Activated naive CD4-positive, alpha-beta T cell treated with anti-CD3 and anti-CD28 coated beads, Interleukin-2, amount 50 U/mL, for 24 hours (primary cell): ENCODE results near the gene ENOSF1.

Experiments
- H3K27ac Mint-ChIP-seq: one replicate; pipeline ENCODE4 v1.8.0; 2021; ENCODE audit warnings: mild to moderate bottlenecking, mixed read lengths
- H3K27me3 Mint-ChIP-seq: one replicate; pipeline ENCODE4 v1.8.0; 2021; ENCODE audit warnings: mixed read lengths
- H3K36me3 Mint-ChIP-seq: one replicate; pipeline ENCODE4 v1.8.0; 2021; ENCODE audit warnings: mixed read lengths
- H3K4me1 Mint-ChIP-seq: one replicate; pipeline ENCODE4 v1.8.0; 2021; ENCODE audit warnings: mixed read lengths
- H3K4me3 Mint-ChIP-seq: one replicate; pipeline ENCODE4 v1.8.0; 2021; ENCODE audit warnings: mild to moderate bottlenecking, mixed read lengths
- H3K9me3 Mint-ChIP-seq: one replicate; pipeline ENCODE4 v1.8.0; 2021; ENCODE audit warnings: mixed read lengths

Gene ENOSF1

GRCh38 chr18:668260-668659 is 44.2 kb downstream of the ENOSF1 start:
- H3K36me3 Mint-ChIP-seq, result peaks cover 17% of the 10 kb centered on the region
- no peak overlapping the region for H3K27ac Mint-ChIP-seq

GRCh38 chr18:666628-667027 is 45.8 kb downstream of the ENOSF1 start:
- Mint-ChIP-seq H3K27me3 (no peaks in the 10 kb centered on the region), H3K4me1 (no peaks in the 10 kb centered on the region), H3K4me3 (no peak overlapping the region), H3K27ac (no peak overlapping the region), H3K36me3 (peaks cover 17% of the 10 kb centered on the region), H3K9me3 (no peaks in the 10 kb centered on the region)

More at GRCh38 chr18:668260-668659, 44.2 kb downstream of the ENOSF1 start:
- H3K4me1 Mint-ChIP-seq, result no peaks in the 10 kb centered on the region
- H3K27me3 Mint-ChIP-seq, result no peaks in the 10 kb centered on the region
- H3K4me3 Mint-ChIP-seq, result no peak overlapping the region
- H3K9me3 Mint-ChIP-seq, result no peaks in the 10 kb centered on the region

GRCh38 chr18:666177-666576 is 46.3 kb downstream of the ENOSF1 start:
- Mint-ChIP-seq H3K27me3 (no peaks in the 10 kb centered on the region), H3K27ac (no peak overlapping the region), H3K4me1 (no peaks in the 10 kb centered on the region), H3K9me3 (no peaks in the 10 kb centered on the region), H3K4me3 (no peak overlapping the region), H3K36me3 (peaks cover 16% of the 10 kb centered on the region)

- no peaks in the 10 kb centered on the region for H3K9me3 Mint-ChIP-seq
- no peak overlapping the region for H3K4me3 Mint-ChIP-seq
- peaks cover 7% of the 10 kb centered on the region for H3K4me1 Mint-ChIP-seq
- peaks cover 7% of the 10 kb centered on the region for H3K27me3 Mint-ChIP-seq
- H3K36me3 Mint-ChIP-seq, result peaks cover 3% of the 10 kb centered on the region
- H3K27ac Mint-ChIP-seq, result no peak overlapping the region
These were observed 50.2 kb downstream of the ENOSF1 start for GRCh38 chr18:662197-662596.

- H3K4me1 Mint-ChIP-seq, result peaks cover 7% of the 10 kb centered on the region
- H3K4me3 Mint-ChIP-seq, result peak overlapping the region; percentile 88
- no peaks in the 10 kb centered on the region for H3K9me3 Mint-ChIP-seq
- peaks cover 16% of the 10 kb centered on the region for H3K27me3 Mint-ChIP-seq
- no peak overlapping the region for H3K27ac Mint-ChIP-seq
- H3K36me3 Mint-ChIP-seq, result peaks cover 3% of the 10 kb centered on the region
These were observed 52.8 kb downstream of the ENOSF1 start for GRCh38 chr18:659597-659996.

- H3K27ac Mint-ChIP-seq, result peak overlapping the region; percentile 4
- H3K36me3 Mint-ChIP-seq, result peaks cover 3% of the 10 kb centered on the region
- H3K27me3 Mint-ChIP-seq, result peaks cover 16% of the 10 kb centered on the region
These were observed 53.4 kb downstream of the ENOSF1 start for GRCh38 chr18:658947-659533.

GRCh38 chr18:658001-658946 is 54.2 kb downstream of the ENOSF1 start:
- H3K9me3 Mint-ChIP-seq, result no peaks in the 10 kb centered on the region
- peak overlapping the region; percentile 88 for H3K4me3 Mint-ChIP-seq
- peak overlapping the region; percentile 4 for H3K27ac Mint-ChIP-seq
- H3K4me1 Mint-ChIP-seq, result peaks cover 7% of the 10 kb centered on the region
- H3K27me3 Mint-ChIP-seq, result peaks cover 16% of the 10 kb centered on the region
- peaks cover 3% of the 10 kb centered on the region for H3K36me3 Mint-ChIP-seq

More at GRCh38 chr18:658947-659533, 53.4 kb downstream of the ENOSF1 start:
- Mint-ChIP-seq H3K4me3 (peak overlapping the region; percentile 88), H3K4me1 (peaks cover 7% of the 10 kb centered on the region), H3K9me3 (no peaks in the 10 kb centered on the region)

- H3K4me1 Mint-ChIP-seq, result peaks cover 7% of the 10 kb centered on the region
- peaks cover 16% of the 10 kb centered on the region for H3K27me3 Mint-ChIP-seq
- H3K4me3 Mint-ChIP-seq, result peak within 1 kb of the TSS; percentile 88
- peaks cover 3% of the 10 kb centered on the region for H3K36me3 Mint-ChIP-seq
- no peaks in the 10 kb centered on the region for H3K9me3 Mint-ChIP-seq
- H3K27ac Mint-ChIP-seq, result no peak within 1 kb of the TSS
These were observed 55.0 kb downstream of the ENOSF1 start, which contains the start of gene TYMS for GRCh38 chr18:657311-658000. Gene TYMS, plus strand, starts transcription at chr18:657653. Its CDS starts 90 bp downstream, at chr18:657743.

- Mint-ChIP-seq H3K4me3 (no peak overlapping the region), H3K27ac (no peak overlapping the region), H3K36me3 (no peaks in the 10 kb centered on the region), H3K4me1 (peaks cover 12% of the 10 kb centered on the region), H3K27me3 (peaks cover 16% of the 10 kb centered on the region), H3K9me3 (no peaks in the 10 kb centered on the region)
These were observed 57.0 kb downstream of the ENOSF1 start for GRCh38 chr18:655445-655844.

GRCh38 chr18:654601-655000 is 57.8 kb downstream of the ENOSF1 start:
- Mint-ChIP-seq H3K4me1 (peaks cover 14% of the 10 kb centered on the region), H3K27ac (no peak overlapping the region), H3K4me3 (no peak overlapping the region), H3K36me3 (no peaks in the 10 kb centered on the region), H3K27me3 (peaks cover 12% of the 10 kb centered on the region), H3K9me3 (no peaks in the 10 kb centered on the region)

- no peaks in the 10 kb centered on the region for H3K9me3 Mint-ChIP-seq
- H3K4me3 Mint-ChIP-seq, result no peak overlapping the region
- no peak overlapping the region for H3K27ac Mint-ChIP-seq
- H3K27me3 Mint-ChIP-seq, result peaks cover 8% of the 10 kb centered on the region
- peaks cover 7% of the 10 kb centered on the region for H3K4me1 Mint-ChIP-seq
- no peaks in the 10 kb centered on the region for H3K36me3 Mint-ChIP-seq
These were observed 58.9 kb downstream of the ENOSF1 start for GRCh38 chr18:653512-653911.

GRCh38 chr18:652131-652530 is 60.3 kb downstream of the ENOSF1 start:
- no peak overlapping the region for H3K27ac Mint-ChIP-seq
- peaks cover 8% of the 10 kb centered on the region for H3K27me3 Mint-ChIP-seq
- no peaks in the 10 kb centered on the region for H3K36me3 Mint-ChIP-seq
- H3K4me1 Mint-ChIP-seq, result peaks cover 7% of the 10 kb centered on the region
- H3K9me3 Mint-ChIP-seq, result no peaks in the 10 kb centered on the region
- no peak overlapping the region for H3K4me3 Mint-ChIP-seq

GRCh38 chr18:650428-650858 is 62.0 kb downstream of the ENOSF1 start:
- Mint-ChIP-seq H3K27me3 (peaks cover 2% of the 10 kb centered on the region), H3K9me3 (no peaks in the 10 kb centered on the region), H3K36me3 (no peaks in the 10 kb centered on the region), H3K4me3 (peak overlapping the region; percentile 9), H3K4me1 (peaks cover 7% of the 10 kb centered on the region), H3K27ac (no peak overlapping the region)

GRCh38 chr18:649341-649740 is 63.1 kb downstream of the ENOSF1 start:
- no peaks in the 10 kb centered on the region for H3K9me3 Mint-ChIP-seq
- no peak overlapping the region for H3K27ac Mint-ChIP-seq
- no peak overlapping the region for H3K4me3 Mint-ChIP-seq
- H3K36me3 Mint-ChIP-seq, result no peaks in the 10 kb centered on the region
- H3K4me1 Mint-ChIP-seq, result peaks cover 7% of the 10 kb centered on the region
- H3K27me3 Mint-ChIP-seq, result no peaks in the 10 kb centered on the region

- H3K27me3 Mint-ChIP-seq, result no peaks in the 10 kb centered on the region
These were observed 65.1 kb downstream of the ENOSF1 start for GRCh38 chr18:647304-647703.

More at GRCh38 chr18:647304-647703, 65.1 kb downstream of the ENOSF1 start:
- no peaks in the 10 kb centered on the region for H3K9me3 Mint-ChIP-seq
- H3K36me3 Mint-ChIP-seq, result no peaks in the 10 kb centered on the region
- H3K4me3 Mint-ChIP-seq, result no peak overlapping the region
- H3K4me1 Mint-ChIP-seq, result peaks cover 7% of the 10 kb centered on the region
- H3K27ac Mint-ChIP-seq, result no peak overlapping the region
